Stimulated activated CD8-positive, alpha-beta memory T cell treated with anti-CD3 and anti-CD28 coated beads, Interleukin-4, amount 100 ng/mL, for 1 hour (primary cell): Measurements from ENCODE around the gene SARM1.

Experiments used
- DNase-seq, 2 donors: peaks; one replicate each; pipeline ENCODE4 v3.0.0-alpha.2; 2020; ENCODE audit warnings: low read depth in 2 of 2, low spot score in 1 of 2

The SARM1 gene

GRCh38 chr17:28340374-28340773 lies 31.1 kb upstream of the SARM1 start:
- no peak for DNase-seq

- no peak for DNase-seq
These were observed 30.0 kb upstream of the SARM1 start for GRCh38 chr17:28341516-28341915.

GRCh38 chr17:28342313-28342712 lies 29.2 kb upstream of the SARM1 start:
- no peak for DNase-seq

GRCh38 chr17:28343491-28343932 lies 28.0 kb upstream of the SARM1 start:
- no peak for DNase-seq

GRCh38 chr17:28344011-28344410 lies 27.5 kb upstream of the SARM1 start:
- no peak for DNase-seq

GRCh38 chr17:28344435-28344901 lies 27.0 kb upstream of the SARM1 start:
- no peak for DNase-seq

GRCh38 chr17:28345419-28346198 lies 25.9 kb upstream of the SARM1 start:
- no peak for DNase-seq

- DNase-seq = no peak
These were observed 25.3 kb upstream of the SARM1 start for GRCh38 chr17:28346199-28346580.

GRCh38 chr17:28346746-28347246 lies 24.7 kb upstream of the SARM1 start:
- no peak for DNase-seq

- no peak for DNase-seq
These were observed 24.1 kb upstream of the SARM1 start for GRCh38 chr17:28347261-28347891.

- no peak for DNase-seq
These were observed 22.5 kb upstream of the SARM1 start for GRCh38 chr17:28348979-28349378.

- no peak for DNase-seq
These were observed 21.2 kb upstream of the SARM1 start for GRCh38 chr17:28350271-28350670.

GRCh38 chr17:28357061-28357900 lies 14.2 kb upstream of the SARM1 start, which contains the start of gene POLDIP2:
TSS of gene POLDIP2 (minus strand) at chr17:28357527. CDS start at chr17:28357448, 79 bp downstream.
- peak; percentile 85 to 91 for DNase-seq

GRCh38 chr17:28357901-28358197 lies 13.6 kb upstream of the SARM1 start:
- no peak for DNase-seq

GRCh38 chr17:28363186-28363585 lies 8.3 kb upstream of the SARM1 start:
- DNase-seq = no peak

GRCh38 chr17:28363776-28364650 lies 7.5 kb upstream of the SARM1 start:
- no peak for DNase-seq

- DNase-seq = no peak
These were observed 6.7 kb upstream of the SARM1 start, which contains the start of gene SEBOX for GRCh38 chr17:28364665-28365363. TSS of gene SEBOX (minus strand) at chr17:28365199. CDS start at chr17:28365151, 48 bp downstream.

GRCh38 chr17:28365487-28365886 lies 6.0 kb upstream of the SARM1 start:
- no peak for DNase-seq

GRCh38 chr17:28366605-28367004 lies 4.9 kb upstream of the SARM1 start:
- no peak for DNase-seq
